Measurements from ENCODE around the gene KLHDC7A.

DNA sequence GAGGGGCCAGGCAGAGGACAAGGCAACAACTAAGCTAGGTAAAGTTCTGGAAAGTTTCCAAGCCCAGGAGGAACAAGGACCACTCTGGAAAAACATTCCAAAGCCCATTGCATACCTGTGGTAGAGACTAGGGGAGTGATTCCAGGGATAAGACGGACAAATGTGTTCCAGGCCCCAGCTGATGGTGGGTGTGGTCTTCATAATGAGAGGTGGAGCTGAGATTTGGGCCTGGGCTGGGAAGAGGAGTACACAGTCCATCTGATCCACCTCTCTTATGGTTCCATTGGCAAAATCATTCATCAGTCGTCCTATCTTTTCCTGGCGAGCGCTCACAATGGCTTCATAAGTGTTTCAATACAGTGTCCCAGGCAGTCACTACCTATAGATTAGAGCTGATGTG lies 4.5 kb downstream of the KLHDC7A start:
- no peak for TF ChIP-seq SPI1 (IDR thresholded peaks at IDR 0.05; ENCODE audit: borderline replicate concordance, low read depth)
- TF ChIP-seq, protein P1, sequence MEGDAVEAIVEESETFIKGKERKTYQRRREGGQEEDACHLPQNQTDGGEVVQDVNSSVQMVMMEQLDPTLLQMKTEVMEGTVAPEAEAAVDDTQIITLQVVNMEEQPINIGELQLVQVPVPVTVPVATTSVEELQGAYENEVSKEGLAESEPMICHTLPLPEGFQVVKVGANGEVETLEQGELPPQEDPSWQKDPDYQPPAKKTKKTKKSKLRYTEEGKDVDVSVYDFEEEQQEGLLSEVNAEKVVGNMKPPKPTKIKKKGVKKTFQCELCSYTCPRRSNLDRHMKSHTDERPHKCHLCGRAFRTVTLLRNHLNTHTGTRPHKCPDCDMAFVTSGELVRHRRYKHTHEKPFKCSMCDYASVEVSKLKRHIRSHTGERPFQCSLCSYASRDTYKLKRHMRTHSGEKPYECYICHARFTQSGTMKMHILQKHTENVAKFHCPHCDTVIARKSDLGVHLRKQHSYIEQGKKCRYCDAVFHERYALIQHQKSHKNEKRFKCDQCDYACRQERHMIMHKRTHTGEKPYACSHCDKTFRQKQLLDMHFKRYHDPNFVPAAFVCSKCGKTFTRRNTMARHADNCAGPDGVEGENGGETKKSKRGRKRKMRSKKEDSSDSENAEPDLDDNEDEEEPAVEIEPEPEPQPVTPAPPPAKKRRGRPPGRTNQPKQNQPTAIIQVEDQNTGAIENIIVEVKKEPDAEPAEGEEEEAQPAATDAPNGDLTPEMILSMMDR (IDR thresholded peaks at IDR 0.05; ENCODE audit: insufficient read depth, low read length), result no peak
- TF ChIP-seq POLR2AphosphoS5 (IDR thresholded peaks at IDR 0.05; ENCODE audit: low read depth), result no peak
- TF ChIP-seq, protein P2, sequence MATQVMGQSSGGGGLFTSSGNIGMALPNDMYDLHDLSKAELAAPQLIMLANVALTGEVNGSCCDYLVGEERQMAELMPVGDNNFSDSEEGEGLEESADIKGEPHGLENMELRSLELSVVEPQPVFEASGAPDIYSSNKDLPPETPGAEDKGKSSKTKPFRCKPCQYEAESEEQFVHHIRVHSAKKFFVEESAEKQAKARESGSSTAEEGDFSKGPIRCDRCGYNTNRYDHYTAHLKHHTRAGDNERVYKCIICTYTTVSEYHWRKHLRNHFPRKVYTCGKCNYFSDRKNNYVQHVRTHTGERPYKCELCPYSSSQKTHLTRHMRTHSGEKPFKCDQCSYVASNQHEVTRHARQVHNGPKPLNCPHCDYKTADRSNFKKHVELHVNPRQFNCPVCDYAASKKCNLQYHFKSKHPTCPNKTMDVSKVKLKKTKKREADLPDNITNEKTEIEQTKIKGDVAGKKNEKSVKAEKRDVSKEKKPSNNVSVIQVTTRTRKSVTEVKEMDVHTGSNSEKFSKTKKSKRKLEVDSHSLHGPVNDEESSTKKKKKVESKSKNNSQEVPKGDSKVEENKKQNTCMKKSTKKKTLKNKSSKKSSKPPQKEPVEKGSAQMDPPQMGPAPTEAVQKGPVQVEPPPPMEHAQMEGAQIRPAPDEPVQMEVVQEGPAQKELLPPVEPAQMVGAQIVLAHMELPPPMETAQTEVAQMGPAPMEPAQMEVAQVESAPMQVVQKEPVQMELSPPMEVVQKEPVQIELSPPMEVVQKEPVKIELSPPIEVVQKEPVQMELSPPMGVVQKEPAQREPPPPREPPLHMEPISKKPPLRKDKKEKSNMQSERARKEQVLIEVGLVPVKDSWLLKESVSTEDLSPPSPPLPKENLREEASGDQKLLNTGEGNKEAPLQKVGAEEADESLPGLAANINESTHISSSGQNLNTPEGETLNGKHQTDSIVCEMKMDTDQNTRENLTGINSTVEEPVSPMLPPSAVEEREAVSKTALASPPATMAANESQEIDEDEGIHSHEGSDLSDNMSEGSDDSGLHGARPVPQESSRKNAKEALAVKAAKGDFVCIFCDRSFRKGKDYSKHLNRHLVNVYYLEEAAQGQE (IDR thresholded peaks at IDR 0.05; ENCODE audit: insufficient replicate concordance, low read depth), result no peak
